Stimulated activated CD8-positive, alpha-beta memory T cell treated with anti-CD3 and anti-CD28 coated beads, Interleukin-4, amount 100 ng/mL, for 24 hours (primary cell): Measurements from ENCODE around the gene GLP2R.

Source experiments
- DNase-seq: peaks from one replicate; pipeline ENCODE4 v3.0.0-alpha.2; 2020; ENCODE audit warnings: low read depth

The GLP2R gene

DNA sequence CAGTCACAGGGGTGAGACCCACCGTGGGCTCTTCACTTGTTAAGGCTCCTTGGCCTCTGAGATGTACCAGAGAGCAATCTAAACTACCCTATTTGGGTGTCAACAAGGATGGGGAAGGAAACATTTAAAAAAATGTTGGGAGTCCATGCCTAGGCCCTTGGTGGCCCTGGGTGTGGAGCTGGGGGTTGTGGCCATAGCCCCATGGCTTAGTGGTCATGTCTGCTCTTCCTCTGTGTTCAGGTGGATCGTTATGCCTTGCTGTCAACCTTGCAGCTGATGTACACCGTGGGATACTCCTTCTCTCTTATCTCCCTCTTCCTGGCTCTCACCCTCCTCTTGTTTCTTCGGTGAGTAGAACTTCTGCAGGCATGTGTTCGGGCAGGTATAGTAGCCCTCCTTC is 28.5 kb downstream of the GLP2R start:
- DNase-seq = no peak

DNA sequence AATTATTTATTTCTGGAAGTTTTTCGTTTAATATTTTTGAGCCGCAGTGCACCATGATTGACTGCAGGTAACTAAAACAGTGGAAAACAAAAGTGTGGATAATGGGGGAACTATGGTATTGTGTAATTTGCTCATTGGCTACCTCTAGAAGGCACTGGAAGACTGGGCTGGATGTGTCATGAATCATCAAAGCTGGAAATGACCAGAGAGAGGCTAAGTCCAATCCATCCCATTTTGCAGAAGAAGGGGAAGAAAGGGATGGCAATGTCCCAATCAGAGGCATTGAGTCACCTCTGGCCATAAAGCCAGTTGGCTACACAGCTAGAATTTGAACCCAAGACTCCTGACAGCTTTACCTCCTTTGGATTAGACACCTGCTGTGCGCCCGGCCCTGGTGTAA is 29.3 kb downstream of the GLP2R start:
- no peak for DNase-seq

DNA sequence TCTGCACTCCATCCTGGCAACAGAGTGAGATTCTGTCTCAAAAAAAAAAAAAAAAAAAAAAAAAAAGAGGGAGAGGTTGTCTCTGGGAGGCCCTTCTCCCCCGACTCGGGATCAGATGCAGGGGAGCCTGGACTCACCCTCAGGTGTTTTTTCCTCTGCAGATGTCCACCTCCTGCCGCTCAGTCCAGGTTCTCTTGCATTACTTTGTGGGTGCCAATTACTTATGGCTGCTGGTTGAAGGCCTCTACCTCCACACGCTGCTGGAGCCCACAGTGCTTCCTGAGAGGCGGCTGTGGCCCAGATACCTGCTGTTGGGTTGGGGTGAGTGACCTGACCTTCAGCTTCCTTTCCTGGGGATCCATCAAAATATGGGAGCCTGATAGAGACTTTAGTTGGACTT is 34.1 kb downstream of the GLP2R start:
- no peak for DNase-seq

DNA sequence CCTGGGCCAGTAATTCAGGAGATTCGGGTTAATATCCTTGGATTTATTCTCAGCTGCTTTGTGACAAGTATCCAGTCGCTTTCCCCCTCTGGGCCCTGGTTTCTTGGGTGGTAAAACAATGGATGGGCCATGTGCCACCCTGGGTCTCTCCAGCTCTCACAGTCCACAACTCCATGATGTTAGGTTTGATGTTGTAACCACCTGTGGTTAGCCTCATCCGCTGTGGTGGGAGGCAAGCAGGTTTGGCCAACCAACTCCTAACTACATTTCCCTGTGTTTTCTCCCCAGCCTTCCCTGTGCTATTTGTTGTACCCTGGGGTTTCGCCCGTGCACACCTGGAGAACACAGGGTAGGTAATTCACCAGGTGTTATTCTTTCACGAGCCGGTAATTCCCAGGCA is 35.1 kb downstream of the GLP2R start:
- no peak for DNase-seq

DNA sequence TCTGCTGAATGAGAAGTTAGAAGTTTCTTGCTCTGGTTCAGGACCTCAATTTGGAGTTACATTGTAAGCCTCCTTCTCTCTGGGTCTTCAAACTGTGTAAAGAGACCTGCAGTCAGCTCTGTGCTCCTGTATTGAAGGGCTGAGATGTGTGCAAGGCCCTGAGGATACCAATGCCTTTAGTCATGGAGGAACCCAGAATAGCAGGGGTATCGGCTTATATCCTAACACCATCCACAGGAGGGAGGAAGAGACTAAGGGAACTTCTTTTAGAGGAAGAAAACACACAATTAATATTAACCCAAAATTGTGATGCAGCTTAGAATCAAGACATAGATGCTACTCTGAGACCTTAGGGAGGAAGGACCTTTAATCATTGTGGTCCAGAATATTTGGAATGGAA is 36.5 kb downstream of the GLP2R start:
- DNase-seq = no peak

DNA sequence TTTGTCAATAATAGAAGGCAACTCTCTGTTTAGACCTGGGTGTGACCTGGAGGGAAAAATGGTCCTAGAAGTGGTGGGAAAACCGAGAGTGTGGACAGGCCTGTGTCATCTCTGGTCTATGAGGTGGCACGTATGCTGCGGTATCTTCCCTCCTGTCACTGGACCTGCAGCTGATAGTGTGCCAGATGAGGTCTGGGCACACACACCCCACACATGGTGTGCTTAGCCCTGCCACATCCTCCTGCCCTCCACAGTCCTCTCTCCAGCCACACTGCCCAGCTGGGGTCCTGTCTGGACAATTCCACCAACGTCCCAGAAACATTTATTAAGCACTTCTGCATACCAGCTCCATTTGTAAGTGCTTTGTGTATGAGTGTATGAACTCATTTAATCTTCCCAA is 37.2 kb downstream of the GLP2R start:
- DNase-seq = no peak

DNA sequence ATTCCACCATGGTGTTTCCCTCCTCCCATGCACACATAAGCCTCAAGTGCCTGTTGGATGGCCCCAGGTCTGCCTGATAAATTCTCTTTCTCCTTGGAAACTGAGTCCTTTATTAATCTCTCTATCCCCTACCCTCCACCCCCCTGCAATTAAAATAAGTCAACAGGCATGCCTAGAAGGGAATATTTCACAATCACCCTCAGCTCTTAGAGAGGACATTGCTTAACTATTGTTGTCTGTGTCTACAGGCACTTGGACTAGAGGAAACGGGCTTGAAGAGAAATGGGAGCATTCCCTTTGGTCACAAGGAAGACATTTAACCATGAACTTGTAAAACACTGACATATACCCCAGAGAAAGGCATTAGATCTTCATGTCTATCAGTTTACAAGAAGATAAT is 39.9 kb downstream of the GLP2R start:
- no peak for DNase-seq

DNA sequence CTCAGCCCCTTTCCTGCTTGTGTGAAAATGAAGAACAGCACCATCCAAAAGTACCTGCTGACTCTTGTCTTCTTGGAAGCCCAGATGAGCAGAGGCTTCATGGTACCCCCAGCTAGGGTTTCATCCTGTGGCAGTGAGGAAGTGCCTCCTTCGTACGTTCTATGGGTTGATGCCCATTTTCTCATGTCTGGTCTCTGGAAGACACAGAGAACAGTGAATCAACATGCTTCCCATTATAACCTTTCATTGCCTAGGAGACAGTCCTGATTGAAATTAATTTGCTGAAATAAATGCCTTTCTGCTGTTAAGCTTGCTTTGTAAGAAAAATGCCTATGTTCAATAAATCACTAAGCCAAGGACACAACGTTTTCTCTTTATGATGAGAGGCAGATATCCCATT is 42.8 kb downstream of the GLP2R start:
- DNase-seq = no peak

DNA sequence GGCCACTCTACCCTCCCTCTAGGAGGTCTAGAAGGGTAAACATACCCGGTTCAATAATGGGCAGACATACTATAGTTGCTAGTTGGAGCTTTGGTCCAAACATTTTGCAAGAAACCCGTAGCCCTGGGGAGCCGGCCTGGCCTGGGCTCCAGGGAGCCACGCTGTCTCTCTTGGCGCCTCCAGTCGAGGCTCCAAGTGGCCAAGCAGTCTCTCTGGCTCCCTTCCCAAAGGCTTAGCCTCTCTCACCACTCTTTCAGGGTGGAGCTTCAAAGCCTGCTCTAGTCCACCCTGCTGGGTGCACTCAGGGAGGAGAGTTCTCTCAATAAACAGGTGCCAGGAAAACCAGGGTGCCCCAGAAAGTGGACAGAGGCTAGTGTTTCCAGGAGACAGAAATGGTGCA is 47.1 kb downstream of the GLP2R start:
- DNase-seq = no peak

DNA sequence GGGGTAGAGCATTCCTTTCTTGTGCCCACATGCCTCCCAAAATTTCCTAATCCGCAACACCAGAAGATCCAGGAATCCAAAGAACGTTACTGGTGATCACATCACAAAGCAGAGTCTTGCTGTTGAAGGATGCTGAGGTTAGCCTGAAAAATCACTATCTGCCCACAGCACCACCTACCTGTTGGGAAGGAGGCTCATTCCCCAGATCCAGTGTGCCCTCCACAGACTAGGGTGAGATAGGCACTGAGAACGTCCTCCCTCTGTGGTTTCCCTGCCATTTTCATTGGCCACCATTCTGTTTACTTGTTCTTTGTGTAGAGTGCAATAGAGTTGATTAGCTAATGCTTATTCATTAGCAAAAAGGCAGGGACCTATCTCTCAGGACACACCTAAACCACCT is 49.0 kb downstream of the GLP2R start:
- no peak for DNase-seq

DNA sequence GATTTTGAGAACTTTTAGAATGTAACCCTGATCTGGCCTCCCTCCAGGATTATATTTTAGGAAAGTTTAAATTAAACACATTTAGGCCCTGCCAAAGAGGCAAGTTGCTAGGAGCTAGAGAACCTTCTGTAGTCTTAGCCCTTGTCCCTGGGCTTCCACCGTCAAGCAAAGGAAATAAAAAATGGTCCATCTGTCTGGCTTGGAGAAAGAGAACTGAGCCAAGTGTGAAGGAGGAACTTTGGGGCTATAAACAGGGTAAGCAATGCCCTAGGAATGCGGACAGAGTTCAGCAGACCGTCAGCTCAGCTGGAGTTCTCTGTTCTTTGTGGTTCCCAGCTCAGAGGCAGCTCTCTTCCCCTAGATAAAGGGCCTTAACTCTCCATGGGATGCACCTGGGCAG is 49.7 kb downstream of the GLP2R start:
- DNase-seq = no peak

DNA sequence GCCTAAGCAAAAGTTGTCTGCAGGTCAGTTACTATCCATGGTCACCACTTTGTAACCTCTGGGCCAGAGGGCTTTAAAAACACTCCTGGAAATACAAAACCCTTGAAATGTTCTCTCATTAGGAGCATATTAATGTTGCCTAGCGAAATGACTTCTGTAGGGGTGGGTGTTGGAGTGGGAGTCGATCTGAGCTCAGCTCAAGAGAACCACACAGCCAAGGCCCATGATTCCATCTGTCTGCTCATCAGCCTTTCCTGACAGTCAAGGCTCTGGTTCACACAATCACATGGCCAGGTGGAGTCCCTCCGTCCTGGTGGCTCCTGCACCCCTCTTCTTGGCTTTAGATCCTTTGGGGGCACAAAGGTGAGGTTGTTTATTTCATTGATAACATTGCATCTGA is 52.6 kb downstream of the GLP2R start:
- no peak for DNase-seq

DNA sequence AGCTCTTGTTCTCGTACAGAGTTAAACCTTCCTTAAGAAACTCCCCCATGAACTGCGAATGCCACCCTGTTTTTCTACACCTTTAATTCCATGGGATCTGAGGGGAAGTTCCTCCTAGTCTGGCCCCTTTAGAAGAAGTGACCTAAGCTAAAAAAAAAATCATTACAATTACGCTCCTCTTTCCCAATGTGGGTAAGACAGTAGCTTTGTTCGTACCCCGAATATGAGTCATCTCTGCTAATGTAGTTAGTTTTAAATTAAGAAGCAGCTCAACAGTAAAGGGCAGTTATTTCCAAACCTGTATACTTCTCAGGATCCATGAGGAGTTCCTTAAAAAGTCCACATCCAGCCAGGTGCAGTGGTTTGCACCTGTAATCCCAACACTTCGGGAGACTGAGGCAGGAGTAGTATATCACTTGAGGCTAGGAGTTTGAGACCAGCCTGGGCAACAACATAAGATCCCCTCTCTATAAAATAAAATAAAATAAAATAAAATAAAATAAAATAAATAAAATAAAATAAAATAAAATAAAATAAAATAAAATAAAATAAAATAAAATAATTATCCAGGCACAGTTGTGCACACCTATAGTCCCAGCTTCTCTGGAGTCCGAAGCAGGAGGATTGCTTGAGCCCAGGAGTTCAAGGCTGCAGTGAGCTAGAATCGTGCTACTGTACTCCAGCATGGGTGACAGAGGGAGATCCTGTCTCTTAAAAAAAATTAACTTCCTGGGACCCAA is 53.2 kb downstream of the GLP2R start:
- DNase-seq = no peak

DNA sequence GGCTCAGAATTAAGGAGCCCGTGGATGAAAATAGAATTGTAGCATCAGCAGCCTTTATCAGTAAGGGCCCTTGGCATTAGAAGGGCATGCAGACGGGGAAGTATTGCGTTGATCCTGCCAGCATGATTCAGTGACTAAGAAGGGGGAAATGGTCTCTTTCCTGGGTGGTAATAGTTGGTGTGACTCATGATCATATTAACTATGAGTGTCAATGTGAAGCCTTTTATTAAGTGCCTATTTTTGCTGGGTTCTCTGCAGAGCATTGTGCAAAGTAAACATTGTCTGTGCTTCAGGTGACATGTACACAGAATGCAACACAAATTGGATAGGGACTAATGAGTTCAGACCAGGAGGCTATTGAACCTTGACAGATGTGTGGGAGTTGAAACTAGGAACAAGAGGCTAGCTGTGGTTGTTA is 54.9 kb downstream of the GLP2R start:
- DNase-seq = no peak

DNA sequence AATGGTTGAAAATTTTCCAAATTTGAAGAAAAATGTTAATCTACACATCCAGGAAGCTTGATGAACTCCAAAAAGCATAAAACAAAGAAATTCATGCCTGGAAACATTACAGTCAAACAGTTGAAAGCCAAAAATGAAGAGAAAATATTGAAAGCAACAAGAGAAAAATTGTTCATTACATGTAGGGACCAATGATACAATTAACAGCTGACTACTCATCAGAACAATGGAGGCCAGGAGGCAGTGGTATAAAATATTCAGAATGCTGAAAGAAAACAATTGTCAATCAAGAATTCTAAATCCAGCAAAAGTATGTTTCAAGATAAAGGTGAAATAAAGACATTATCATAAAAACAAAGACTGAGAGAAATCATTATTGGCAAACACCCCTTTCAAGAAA is 57.7 kb downstream of the GLP2R start:
- DNase-seq = no peak

DNA sequence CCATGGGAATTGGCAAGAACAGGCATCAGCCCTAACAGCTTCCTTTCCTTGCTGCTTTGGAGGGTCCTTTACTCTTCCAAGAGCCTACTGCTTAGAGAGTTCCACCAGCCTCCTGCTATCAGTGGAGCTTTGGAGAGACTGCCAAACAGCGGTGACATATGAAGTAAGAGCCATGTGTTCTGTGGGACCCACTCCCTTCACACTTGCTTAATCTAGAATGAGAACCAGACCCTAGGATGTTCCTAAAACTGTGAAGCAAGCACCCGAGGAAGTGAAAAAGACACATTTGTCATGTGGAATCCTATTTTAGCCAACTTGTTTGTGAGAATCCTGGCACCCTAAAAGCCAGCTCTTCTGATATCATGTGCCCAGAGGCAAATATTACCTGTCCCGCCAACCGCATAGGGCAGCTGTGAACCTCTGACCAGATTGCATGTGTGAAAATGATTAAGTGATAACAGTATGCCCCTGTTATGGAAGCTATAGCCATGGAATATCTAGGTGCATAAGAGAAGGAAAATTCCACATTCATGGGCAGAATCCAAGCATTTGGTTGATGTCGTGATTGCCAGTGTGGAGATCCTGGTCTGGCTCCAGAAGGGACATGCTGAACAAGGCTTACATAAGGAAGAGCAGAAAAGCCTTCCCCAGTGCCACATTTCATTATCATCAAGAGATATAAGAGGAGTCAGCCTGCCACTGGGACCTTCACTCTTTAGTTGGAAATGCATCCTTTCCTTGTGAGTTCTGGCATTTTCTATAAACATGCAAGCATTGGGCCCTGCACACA is 60.6 kb downstream of the GLP2R start:
- no peak for DNase-seq

DNA sequence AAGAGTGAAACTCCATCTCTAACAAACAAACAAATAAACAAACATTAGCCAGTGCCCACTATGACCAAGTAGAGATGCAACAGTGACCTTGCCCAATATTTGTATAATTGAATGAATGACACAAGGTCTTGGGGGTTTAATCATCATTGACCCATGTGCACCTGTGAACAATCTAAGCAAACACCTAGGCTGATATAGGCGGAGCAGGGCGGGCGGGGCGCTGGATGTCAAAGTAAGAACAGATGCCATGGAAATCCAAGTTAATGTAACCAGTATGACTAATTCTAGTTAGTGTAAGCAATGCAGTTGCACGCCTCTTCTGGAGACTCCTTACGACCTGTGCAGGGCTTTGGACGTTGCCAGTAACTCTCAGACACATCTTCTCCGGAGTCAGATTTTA is 61.8 kb downstream of the GLP2R start:
- DNase-seq = no peak

DNA sequence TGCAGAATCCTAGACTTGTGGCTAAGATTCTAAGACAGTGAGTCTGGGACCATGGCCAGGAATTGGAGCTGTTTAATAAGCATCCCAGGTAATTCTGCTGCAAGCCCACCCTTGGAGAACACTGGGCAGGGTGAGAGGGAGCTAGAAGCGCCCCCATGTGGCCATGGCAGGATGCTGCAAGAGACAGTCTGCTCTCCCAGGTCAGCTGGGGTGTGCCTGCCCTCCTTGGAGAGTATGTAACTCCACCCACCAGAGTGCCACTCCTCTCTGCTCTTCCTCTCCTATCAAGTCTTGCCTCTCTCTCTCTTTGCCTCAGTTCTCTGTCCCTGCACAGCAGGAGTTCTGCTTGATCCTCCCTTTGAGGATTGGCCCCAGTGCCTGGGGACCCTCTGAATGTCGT is 64.4 kb downstream of the GLP2R start:
- DNase-seq = no peak

DNA sequence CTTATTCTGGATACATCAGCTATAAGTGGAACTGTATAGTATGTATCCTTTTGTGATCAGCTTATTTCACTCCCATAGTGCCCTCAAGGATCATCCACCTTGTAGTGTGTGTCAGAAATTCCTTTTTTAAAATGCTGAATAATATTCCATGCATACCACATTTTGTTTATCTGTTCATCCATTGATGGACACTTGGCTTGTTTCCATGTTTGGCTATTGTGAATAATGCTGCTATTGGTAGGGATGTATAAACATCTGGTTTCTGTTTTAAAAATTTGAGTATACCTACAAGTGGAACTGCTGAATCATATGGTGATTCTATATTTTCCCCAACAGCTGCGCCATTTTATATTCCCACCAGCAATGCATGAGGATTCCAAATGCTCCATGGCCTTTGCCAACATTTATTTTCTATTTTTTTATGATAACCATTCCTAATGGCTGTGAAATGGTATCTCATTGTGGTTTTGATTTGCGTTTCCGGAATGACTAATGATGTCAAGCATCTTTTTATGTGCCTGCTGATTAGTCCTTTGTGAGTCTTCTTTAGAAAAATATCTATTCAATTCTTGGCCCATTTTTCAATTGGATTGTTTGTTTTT is 67.8 kb downstream of the GLP2R start:
- DNase-seq = no peak

DNA sequence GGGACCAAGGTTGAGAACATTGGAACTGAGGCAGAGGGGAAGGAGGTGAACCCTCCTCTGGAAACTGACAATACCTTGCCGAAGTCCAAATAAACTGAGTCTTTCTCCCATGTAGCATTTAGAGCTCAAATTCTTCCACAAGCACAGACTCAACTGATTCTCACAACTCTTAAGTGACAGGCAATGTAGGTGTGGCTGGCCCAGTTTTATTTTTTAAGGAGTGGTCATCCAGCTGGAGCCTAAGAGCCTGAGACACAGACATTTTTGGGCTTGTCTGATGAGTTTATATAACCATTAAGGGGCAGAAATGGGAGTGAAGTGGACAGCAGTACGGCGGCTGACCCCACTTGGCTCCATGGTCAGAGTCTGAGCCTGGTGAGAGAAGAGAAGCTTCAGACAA is 68.5 kb downstream of the GLP2R start:
- no peak for DNase-seq

DNA sequence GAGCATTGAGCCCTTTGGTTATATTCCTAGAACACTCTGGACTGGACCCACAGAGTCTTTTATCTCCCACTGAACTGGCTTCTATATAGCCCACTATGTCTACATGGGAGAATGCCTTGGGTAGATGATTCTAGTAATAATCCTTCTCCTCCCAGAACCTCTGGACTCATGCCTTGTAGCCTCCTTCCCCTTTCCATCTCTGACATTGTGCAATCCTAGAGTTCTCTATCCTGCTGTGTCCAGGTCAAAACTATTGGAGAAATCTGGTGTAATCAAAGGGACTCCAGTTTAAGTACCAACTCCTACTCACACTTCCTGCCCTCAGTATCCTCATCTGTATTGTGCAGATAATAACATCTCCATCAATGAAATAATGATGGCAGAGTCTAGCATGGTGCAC is 70.2 kb downstream of the GLP2R start:
- no peak for DNase-seq

DNA sequence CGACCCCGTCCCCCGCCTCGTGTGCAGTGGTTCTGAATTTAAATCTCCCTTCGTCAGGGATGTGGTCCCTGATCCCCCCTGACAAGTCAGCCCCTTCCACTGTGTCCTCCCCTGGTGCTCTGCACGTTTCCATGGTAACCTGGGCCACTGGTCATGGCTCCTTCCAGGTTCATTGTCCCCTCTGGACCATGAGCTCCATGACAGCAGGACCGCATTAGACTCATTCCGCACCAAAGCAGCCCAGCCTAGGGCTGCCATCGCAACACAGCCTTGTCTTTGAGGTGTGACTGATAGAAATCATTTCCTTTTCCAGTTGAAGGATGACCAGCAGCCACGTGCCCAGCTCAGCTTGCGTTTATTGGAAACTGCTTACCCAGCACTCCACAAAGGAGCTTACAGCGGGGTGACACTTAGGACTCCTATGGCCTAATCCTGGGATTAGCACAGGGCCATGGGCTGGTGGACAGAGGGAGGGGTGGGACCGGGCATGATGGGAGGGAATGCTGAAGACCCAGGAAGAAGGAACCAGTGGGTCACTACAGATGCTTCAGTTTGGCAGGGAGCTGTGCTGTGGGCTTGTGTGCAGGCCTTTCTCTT is 71.7 kb downstream of the GLP2R start:
- DNase-seq = no peak

DNA sequence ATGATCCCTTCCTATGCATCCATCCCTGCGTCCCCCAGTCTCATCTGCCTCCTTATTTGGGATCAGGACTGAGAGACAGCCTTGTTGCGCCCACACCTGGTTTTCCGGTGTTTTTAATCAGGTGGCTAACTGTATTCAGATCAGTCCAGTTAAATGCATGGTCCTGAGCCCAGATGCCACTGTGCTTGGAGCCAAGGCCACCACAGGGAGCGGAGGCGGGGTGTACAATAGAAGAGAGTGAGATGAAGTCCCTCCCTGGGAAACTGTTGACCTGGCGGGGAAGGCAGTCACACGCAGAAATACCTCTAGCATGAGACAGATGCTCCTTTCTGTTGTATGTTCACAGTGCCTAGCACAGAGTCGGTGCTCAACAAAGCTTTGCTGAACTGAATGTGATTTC is 73.1 kb downstream of the GLP2R start:
- DNase-seq = no peak
